ENCODE results near the gene SPIRE1.

The SPIRE1 gene

DNA sequence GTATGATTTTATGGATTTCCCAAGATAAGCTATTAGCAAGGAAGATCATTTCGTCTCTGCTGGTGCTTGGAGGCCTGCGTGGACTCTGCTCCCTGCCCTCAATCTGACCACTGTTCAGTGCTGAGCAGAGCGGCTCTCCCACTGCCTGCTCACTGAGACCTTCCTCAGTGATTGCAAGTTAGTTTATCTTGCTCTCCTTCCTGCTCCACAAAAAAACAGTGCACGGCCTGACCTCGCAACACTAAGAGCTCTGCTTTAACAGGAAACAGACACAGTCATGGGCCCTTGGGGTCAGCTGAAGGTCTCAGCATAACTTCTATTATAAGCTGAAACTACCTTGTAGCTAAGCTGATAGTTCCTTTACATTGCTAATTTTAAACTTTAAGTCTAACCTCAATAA, 197.0 kb downstream of the SPIRE1 start:
- no peak overlapping the region for H3K4me2 ChIP-seq (ENCODE audit: low read length)
- H2AFZ ChIP-seq (ENCODE audit: low read length), result no peak overlapping the region
- no peaks in the 10 kb centered on the region for H3K27me3 ChIP-seq (ENCODE audit: insufficient read depth, low read length)
- TF ChIP-seq, protein P1, sequence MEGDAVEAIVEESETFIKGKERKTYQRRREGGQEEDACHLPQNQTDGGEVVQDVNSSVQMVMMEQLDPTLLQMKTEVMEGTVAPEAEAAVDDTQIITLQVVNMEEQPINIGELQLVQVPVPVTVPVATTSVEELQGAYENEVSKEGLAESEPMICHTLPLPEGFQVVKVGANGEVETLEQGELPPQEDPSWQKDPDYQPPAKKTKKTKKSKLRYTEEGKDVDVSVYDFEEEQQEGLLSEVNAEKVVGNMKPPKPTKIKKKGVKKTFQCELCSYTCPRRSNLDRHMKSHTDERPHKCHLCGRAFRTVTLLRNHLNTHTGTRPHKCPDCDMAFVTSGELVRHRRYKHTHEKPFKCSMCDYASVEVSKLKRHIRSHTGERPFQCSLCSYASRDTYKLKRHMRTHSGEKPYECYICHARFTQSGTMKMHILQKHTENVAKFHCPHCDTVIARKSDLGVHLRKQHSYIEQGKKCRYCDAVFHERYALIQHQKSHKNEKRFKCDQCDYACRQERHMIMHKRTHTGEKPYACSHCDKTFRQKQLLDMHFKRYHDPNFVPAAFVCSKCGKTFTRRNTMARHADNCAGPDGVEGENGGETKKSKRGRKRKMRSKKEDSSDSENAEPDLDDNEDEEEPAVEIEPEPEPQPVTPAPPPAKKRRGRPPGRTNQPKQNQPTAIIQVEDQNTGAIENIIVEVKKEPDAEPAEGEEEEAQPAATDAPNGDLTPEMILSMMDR (IDR thresholded peaks at IDR 0.05; ENCODE audit: low read length), result no peak
- no peak for TF ChIP-seq EZH2 (IDR thresholded peaks at IDR 0.05; ENCODE audit: borderline replicate concordance, low read length)
- no peaks in the 10 kb centered on the region for H3F3A ChIP-seq (ENCODE audit: insufficient read depth, low read length)
- H3K79me2 ChIP-seq (ENCODE audit: insufficient read depth, low read length), result no peaks in the 10 kb centered on the region
- H3K9me2 ChIP-seq (ENCODE audit: low read depth, low read length), result no peaks in the 10 kb centered on the region
- H3K4me3 ChIP-seq (ENCODE audit: low read depth, low read length, poor library complexity, severe bottlenecking), result no peak overlapping the region
- no peaks in the 10 kb centered on the region for H4K20me1 ChIP-seq (ENCODE audit: insufficient read depth, low read length)
- no peak overlapping the region for H3K9ac ChIP-seq (ENCODE audit: low read length)
- H3K9me3 ChIP-seq (ENCODE audit: low read length), result no peaks in the 10 kb centered on the region
- H3K36me3 ChIP-seq (ENCODE audit: insufficient read depth, low read length), result no peaks in the 10 kb centered on the region
- no peaks in the 10 kb centered on the region for H3K4me1 ChIP-seq (ENCODE audit: insufficient read depth, low read length, severe bottlenecking)
- H3K27ac ChIP-seq (ENCODE audit: low read depth, low read length, poor library complexity, severe bottlenecking), result no peak overlapping the region

DNA sequence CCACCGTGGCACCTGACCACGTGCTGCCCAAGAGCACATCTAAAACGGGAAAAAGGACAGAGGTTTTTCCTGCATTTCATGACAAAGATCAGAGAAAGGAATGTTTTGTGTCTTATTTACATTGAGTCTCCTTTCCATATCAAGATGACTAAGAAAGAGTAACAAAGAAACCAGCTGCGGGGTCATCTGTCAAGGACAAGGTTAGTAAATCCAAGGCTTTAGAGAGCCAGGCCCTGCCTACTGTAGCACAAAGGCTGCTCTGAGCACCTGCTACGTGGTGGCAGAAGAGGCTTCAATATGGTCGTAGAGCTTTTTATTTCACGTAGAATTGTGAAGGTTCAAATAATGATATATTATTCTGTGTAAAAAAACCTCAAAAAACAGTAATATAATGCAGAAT, 199.1 kb downstream of the SPIRE1 start:
- H3F3A ChIP-seq (ENCODE audit: insufficient read depth, low read length), result no peaks in the 10 kb centered on the region
- H3K9me2 ChIP-seq (ENCODE audit: low read depth, low read length), result no peaks in the 10 kb centered on the region
- H3K27me3 ChIP-seq (ENCODE audit: insufficient read depth, low read length), result no peaks in the 10 kb centered on the region
- no peak overlapping the region for H2AFZ ChIP-seq (ENCODE audit: low read length)
- H3K4me3 ChIP-seq (ENCODE audit: low read depth, low read length, poor library complexity, severe bottlenecking), result no peak overlapping the region
- H3K4me1 ChIP-seq (ENCODE audit: insufficient read depth, low read length, severe bottlenecking), result no peaks in the 10 kb centered on the region
- no peaks in the 10 kb centered on the region for H3K36me3 ChIP-seq (ENCODE audit: insufficient read depth, low read length)
- no peak overlapping the region for H3K27ac ChIP-seq (ENCODE audit: low read depth, low read length, poor library complexity, severe bottlenecking)
- no peak overlapping the region for H3K4me2 ChIP-seq (ENCODE audit: low read length)
- H3K9me3 ChIP-seq (ENCODE audit: low read length), result no peaks in the 10 kb centered on the region
- no peaks in the 10 kb centered on the region for H4K20me1 ChIP-seq (ENCODE audit: insufficient read depth, low read length)
- H3K9ac ChIP-seq (ENCODE audit: low read length), result no peak overlapping the region
- TF ChIP-seq, protein P1 (IDR thresholded peaks at IDR 0.05; ENCODE audit: low read length), result no peak
- TF ChIP-seq EZH2 (IDR thresholded peaks at IDR 0.05; ENCODE audit: borderline replicate concordance, low read length), result no peak
- no peaks in the 10 kb centered on the region for H3K79me2 ChIP-seq (ENCODE audit: insufficient read depth, low read length)

GRCh38 chr18:12456441-12456840, 201.5 kb downstream of the SPIRE1 start:
- Histone ChIP-seq H3K4me3 (ENCODE audit: low read depth, low read length, poor library complexity, severe bottlenecking) (no peak overlapping the region), H2AFZ (ENCODE audit: low read length) (no peak overlapping the region), H3K4me1 (ENCODE audit: insufficient read depth, low read length, severe bottlenecking) (no peaks in the 10 kb centered on the region), H3K27ac (ENCODE audit: low read depth, low read length, poor library complexity, severe bottlenecking) (no peak overlapping the region), H3K9me3 (ENCODE audit: low read length) (no peaks in the 10 kb centered on the region), H3F3A (ENCODE audit: insufficient read depth, low read length) (no peaks in the 10 kb centered on the region), H3K36me3 (ENCODE audit: insufficient read depth, low read length) (no peaks in the 10 kb centered on the region), H3K9ac (ENCODE audit: low read length) (no peak overlapping the region), H3K79me2 (ENCODE audit: insufficient read depth, low read length) (no peaks in the 10 kb centered on the region), H3K27me3 (ENCODE audit: insufficient read depth, low read length) (no peaks in the 10 kb centered on the region), H3K4me2 (ENCODE audit: low read length) (no peak overlapping the region), H4K20me1 (ENCODE audit: insufficient read depth, low read length) (no peaks in the 10 kb centered on the region), H3K9me2 (ENCODE audit: low read depth, low read length) (no peaks in the 10 kb centered on the region)
- TF ChIP-seq EZH2 (IDR thresholded peaks at IDR 0.05; ENCODE audit: borderline replicate concordance, low read length), result no peak
- TF ChIP-seq, protein P1 (IDR thresholded peaks at IDR 0.05; ENCODE audit: low read length), result no peak
